Left renal cortex interstitium (tissue), 4 donors: ENCODE measurements around the gene MYBL2. TPM values are rescaled to one million over a fixed set of nuclear protein-coding genes. Genes with fewer than 3 reads are reported as not detected.

Experiments used
- DNase-seq, 4 donors: peaks; one replicate each; pipeline ENCODE4 v3.0.0-alpha.2; 2013; ENCODE audit warnings: low read depth in 4 of 4, low spot score in 2 of 4, missing footprints in 1 of 4
- polyA plus RNA-seq, 4 donors: library from polyadenylated mRNA; unstranded; fragments of 120-200 nt; gene quantifications; one replicate each; pipeline ENCODE4 v1.2.1, GENCODE V29; 2013; ENCODE audit not compliant: insufficient read length in 4 of 4

The MYBL2 gene
- polyA plus RNA-seq, 4 donors = 21.1 to 30.8 (median 27.3) TPM

GRCh38 chr20:43681468-43681942 is 14.6 kb downstream of the MYBL2 start:
- DNase-seq = no peak

- DNase-seq = no peak
Measured at GRCh38 chr20:43681991-43682410, 15.1 kb downstream of the MYBL2 start.

- no peak for DNase-seq
Measured at GRCh38 chr20:43682446-43682845, 15.5 kb downstream of the MYBL2 start.

GRCh38 chr20:43686820-43687219 is 19.9 kb downstream of the MYBL2 start:
- DNase-seq = no peak

GRCh38 chr20:43689165-43689564 is 22.3 kb downstream of the MYBL2 start:
- DNase-seq = no peak

- DNase-seq = no peak
Measured at GRCh38 chr20:43690943-43691598, 24.2 kb downstream of the MYBL2 start.

- no peak for DNase-seq
Measured at GRCh38 chr20:43691928-43692524, 25.1 kb downstream of the MYBL2 start.

GRCh38 chr20:43694763-43695162 is 27.8 kb downstream of the MYBL2 start:
- no peak for DNase-seq

- DNase-seq = no peak
Measured at GRCh38 chr20:43695571-43695970, 28.7 kb downstream of the MYBL2 start.

GRCh38 chr20:43699941-43700565 is 33.1 kb downstream of the MYBL2 start:
- no peak for DNase-seq

GRCh38 chr20:43700627-43701026 is 33.7 kb downstream of the MYBL2 start:
- no peak for DNase-seq

GRCh38 chr20:43702502-43702901 is 35.6 kb downstream of the MYBL2 start:
- no peak for DNase-seq

GRCh38 chr20:43710370-43711044 is 43.6 kb downstream of the MYBL2 start:
- DNase-seq = no peak

- no peak for DNase-seq
Measured at GRCh38 chr20:43711098-43711654, 44.3 kb downstream of the MYBL2 start.

GRCh38 chr20:43715044-43715443 is 48.1 kb downstream of the MYBL2 start:
- no peak for DNase-seq

- DNase-seq = no peak
Measured at GRCh38 chr20:43715511-43715910, 48.6 kb downstream of the MYBL2 start.

GRCh38 chr20:43716123-43716522 is 49.2 kb downstream of the MYBL2 start:
- no peak for DNase-seq

- DNase-seq = no peak
Measured at GRCh38 chr20:43716757-43717615, 50.1 kb downstream of the MYBL2 start.

- no peak for DNase-seq
Measured at GRCh38 chr20:43717616-43717995, 50.7 kb downstream of the MYBL2 start.

- no peak for DNase-seq
Measured at GRCh38 chr20:43720007-43720406, 53.1 kb downstream of the MYBL2 start.
